ENCODE measurements around the gene CCDC57.

The CCDC57 gene

GRCh38 chr17:82051776-82052637, 160.6 kb downstream of the CCDC57 start, which contains the start of the genes GPS1 and RFNG:
GPS1 (plus strand) TSS chr17:82051898; CDS start chr17:82051932, 34 bp downstream.
RFNG (minus strand) TSS chr17:82051811; CDS start chr17:82051766, 45 bp downstream.
- Mint-ChIP-seq H3K4me3 (peak within 1 kb of the TSS; percentile 83), H3K4me1 (peaks cover 29% of the 10 kb centered on the region), H3K27ac (peak within 1 kb of the TSS; percentile 91), H3K36me3 (peaks cover 12% of the 10 kb centered on the region), H3K9me3 (no peaks in the 10 kb centered on the region)
- DNase-seq (ENCODE audit: low spot score in 2 of 2) (peak; percentile 77 to 88), ATAC-seq (peak; percentile 85)
